ENCODE data around the gene ST6GAL1. TPM values are rescaled to one million over a fixed set of nuclear protein-coding genes. Genes with fewer than 3 reads are reported as not detected.
"Not testable (repeated sequence)": the region's sequence is repeated elsewhere in the genome, so short reads cannot be mapped to it uniquely, and the experiment has no call there.

Gene ST6GAL1
- total and polyA plus RNA-seq, 12 donors: 7.2 to 95.0 (median 55.4) TPM

- Histone ChIP-seq H3K27ac (no peak overlapping the region), H3K9me3 (replicated peaks in 1 of 3) (no peaks in the 10 kb centered on the region), H3K4me3 (no peak overlapping the region), H3K36me3 (replicated peaks in 1 of 2) (no peaks in the 10 kb centered on the region), H3K4me1 (replicated peaks in 1 of 2) (no peaks in the 10 kb centered on the region), H3K27me3 (no peaks in the 10 kb centered on the region)
- no peak for DNase-seq
- intact Hi-C loops (cut with DNase I): no loop called here
- no peak for TF ChIP-seq POLR2A (IDR thresholded peaks at IDR 0.05)
- no peak for TF ChIP-seq CTCF (IDR thresholded peaks at IDR 0.05)
- 67 to 93% (median 76%) methylated on average over 1 of the region's 1 CpG for WGBS, 4 donors
Observed at GRCh38 chr3:186989429-186989828, 59.1 kb downstream of the ST6GAL1 start.

- TF ChIP-seq CTCF (IDR thresholded peaks at IDR 0.05) (no peak), POLR2A (IDR thresholded peaks at IDR 0.05) (no peak)
- Histone ChIP-seq H3K4me1 (replicated peaks in 1 of 2) (no peaks in the 10 kb centered on the region), H3K4me3 (no peak overlapping the region), H3K9me3 (replicated peaks in 1 of 3) (no peaks in the 10 kb centered on the region), H3K36me3 (replicated peaks in 1 of 2) (no peaks in the 10 kb centered on the region), H3K27me3 (no peaks in the 10 kb centered on the region), H3K27ac (no peak overlapping the region)
- 87 to 94% (median 89%) methylated on average over 2 to 3 of the region's 3 CpGs for WGBS, 4 donors
- DNase-seq: no peak
- intact Hi-C loops (cut with DNase I): no loop called here
Observed at GRCh38 chr3:186990277-186990676, 60.0 kb downstream of the ST6GAL1 start.

DNA sequence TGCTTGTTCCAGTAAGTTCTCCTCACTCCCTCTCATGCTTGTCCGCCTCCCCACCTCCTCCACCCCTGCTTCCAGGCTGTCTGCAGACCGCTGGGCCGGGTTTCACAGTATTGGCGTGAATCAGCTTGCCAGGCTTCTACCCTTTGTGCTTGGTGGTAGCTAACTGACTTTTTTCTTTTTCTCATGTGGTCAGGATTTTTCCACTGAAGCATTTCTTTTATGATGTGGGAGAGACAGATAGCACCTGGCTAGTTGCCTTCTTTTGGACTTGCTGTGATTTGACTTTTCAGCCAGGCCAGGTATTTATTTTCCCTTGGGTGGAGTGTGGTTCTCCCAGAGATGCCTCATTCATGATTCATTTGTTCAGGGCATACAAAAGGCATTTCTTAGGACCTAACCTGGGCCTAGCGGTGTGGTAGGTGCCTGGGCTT is 60.6 kb downstream of the ST6GAL1 start:
- no peak overlapping the region for H3K4me3 ChIP-seq
- no peak for TF ChIP-seq POLR2A (IDR thresholded peaks at IDR 0.05)
- no peak for TF ChIP-seq CTCF (IDR thresholded peaks at IDR 0.05)
- H3K9me3 ChIP-seq (replicated peaks in 1 of 3): no peaks in the 10 kb centered on the region
- no peak overlapping the region for H3K27ac ChIP-seq
- H3K27me3 ChIP-seq: no peaks in the 10 kb centered on the region
- DNase-seq: no peak
- no peaks in the 10 kb centered on the region for H3K36me3 ChIP-seq (replicated peaks in 1 of 2)
- 81 to 93% (median 86%) methylated on average over 5 of the region's 5 CpGs for WGBS, 4 donors
- H3K4me1 ChIP-seq (replicated peaks in 1 of 2): no peaks in the 10 kb centered on the region
- intact Hi-C loops (cut with DNase I): no loop called here

DNA sequence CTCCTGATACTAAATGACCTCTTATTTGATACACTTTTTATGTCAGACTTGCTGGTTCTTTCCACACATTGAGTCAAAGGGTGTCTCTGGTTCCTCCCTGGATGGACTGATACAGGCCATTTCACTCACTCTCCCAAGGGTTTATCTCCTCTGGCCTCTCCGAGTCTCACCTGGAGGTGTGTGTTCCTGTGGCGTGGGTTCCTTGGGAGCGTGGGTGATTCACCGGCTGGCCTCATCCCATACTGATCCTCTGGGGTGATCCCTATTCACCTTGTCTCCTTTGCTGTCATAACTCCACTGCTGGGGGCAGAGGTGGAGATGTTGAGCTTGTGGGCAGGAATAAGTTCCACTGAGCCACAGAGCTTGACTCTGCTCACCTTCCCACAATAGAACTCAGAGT is 61.1 kb downstream of the ST6GAL1 start:
- WGBS, 4 donors: 90 to 99% (median 97%) methylated on average over 2 to 4 of the region's 4 CpGs
- H3K4me3 ChIP-seq: no peak overlapping the region
- TF ChIP-seq CTCF (IDR thresholded peaks at IDR 0.05) (no peak), POLR2A (IDR thresholded peaks at IDR 0.05) (no peak)
- H3K27me3 ChIP-seq: no peaks in the 10 kb centered on the region
- no peaks in the 10 kb centered on the region for H3K9me3 ChIP-seq (replicated peaks in 1 of 3)
- intact Hi-C loops (cut with DNase I): no loop called here
- no peaks in the 10 kb centered on the region for H3K36me3 ChIP-seq (replicated peaks in 1 of 2)
- peak overlapping the region in 2 of 5 donors; percentile 17 to 24 for H3K27ac ChIP-seq
- no peaks in the 10 kb centered on the region for H3K4me1 ChIP-seq (replicated peaks in 1 of 2)
- no peak for DNase-seq

DNA sequence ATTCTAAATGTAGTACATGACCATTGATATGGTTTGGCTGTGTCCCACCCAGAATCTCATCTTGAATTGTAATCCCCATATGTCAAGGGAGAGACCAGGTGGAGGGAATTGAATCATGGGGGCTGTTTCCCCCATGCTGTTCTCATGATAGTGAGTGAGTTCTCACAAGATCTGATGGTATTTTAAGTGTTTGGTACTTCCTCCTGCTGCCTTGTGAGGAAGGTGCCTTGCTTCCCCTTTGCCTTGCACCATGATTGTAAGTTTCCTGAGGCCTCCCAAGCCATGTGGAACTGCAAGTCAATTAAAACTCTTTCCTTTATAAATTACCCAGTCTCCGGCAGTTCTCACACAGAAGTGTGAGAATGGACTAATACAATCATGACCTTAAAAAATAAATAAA is 61.8 kb downstream of the ST6GAL1 start:
- WGBS, 4 donors: 77 to 90% (median 89%) methylated on average over 1 of the region's 1 CpG
- H3K4me1 ChIP-seq (replicated peaks in 1 of 2); H3K9me3 ChIP-seq (replicated peaks in 1 of 3); H3K27me3 ChIP-seq; H3K36me3 ChIP-seq (replicated peaks in 1 of 2); H3K4me3 ChIP-seq; intact Hi-C loops (cut with DNase I); DNase-seq: not testable (repeated sequence)
- H3K27ac ChIP-seq: peak overlapping the region in 2 of 5 donors; percentile 17 to 24
